ENCODE measurements around the gene PACSIN2. TPM values are rescaled to one million over a fixed set of nuclear protein-coding genes. Genes with fewer than 3 reads are reported as not detected.
"Not testable (repeated sequence)": the region's sequence is repeated elsewhere in the genome, so short reads cannot be mapped to it uniquely, and the experiment has no call there.

PACSIN2 gene
- total RNA-seq, 2 experiments from 2014 or later = 33.5 to 35.7 TPM

- Mint-ChIP-seq H3K27me3 (no peaks in the 10 kb centered on the region), H3K4me1 (ENCODE audit: low read depth) (peaks cover 62% of the 10 kb centered on the region), H3K27ac (peak overlapping the region; percentile 83), H3K36me3 (ENCODE audit: low read depth) (peaks cover 8% of the 10 kb centered on the region), H3K9me3 (no peaks in the 10 kb centered on the region), H3K4me3 (peak overlapping the region; percentile 1)
- ATAC-seq = peak; percentile 90
- peak; percentile 72 for DNase-seq
- TF ChIP-seq CTCF (IDR thresholded peaks at IDR 0.05) = no peak
- CTCF ChIA-PET = interaction anchor here (1.5 kb wide), 1 partner anchor 36 kb away, joined by 6 read pairs; no protein-coding TSS in a partner anchor
- intact Hi-C loops (cut with micrococcal nuclease) = loop anchor here (1.0 kb wide), 1 partner anchor 102 kb away; no protein-coding TSS in a partner anchor
- POLR2A ChIA-PET = interaction anchor here (0.8 to 1.6 kb wide), 5 partner anchors 19 to 165 kb away, joined by 3 to 8 read pairs (median 4); partner anchors contain the start of gene PACSIN2
Observed at GRCh38 chr22:42964994-42965699, 49.8 kb downstream of the PACSIN2 start.

- Mint-ChIP-seq H3K27ac (no peak overlapping the region), H3K36me3 (ENCODE audit: low read depth) (peaks cover 7% of the 10 kb centered on the region), H3K4me3 (no peak overlapping the region), H3K27me3 (no peaks in the 10 kb centered on the region), H3K4me1 (ENCODE audit: low read depth) (peaks cover 70% of the 10 kb centered on the region), H3K9me3 (no peaks in the 10 kb centered on the region)
- ChIA-PET CTCF (interaction anchor here (1.1 kb wide), 1 partner anchor 71 kb away, joined by 3 read pairs; no protein-coding TSS in a partner anchor), POLR2A (interaction anchor here (0.9 to 1.0 kb wide), 2 partner anchors 10 to 52 kb away, joined by 3 read pairs; partner anchors contain the start of gene PACSIN2)
- TF ChIP-seq CTCF (IDR thresholded peaks at IDR 0.05) = no peak
- intact Hi-C loops (cut with micrococcal nuclease) = no loop called here
- DNase-seq (no peak), ATAC-seq (no peak)
Observed at GRCh38 chr22:42963231-42963595, 51.7 kb downstream of the PACSIN2 start.

- POLR2A ChIA-PET = interaction anchor here (1.0 kb wide), 1 partner anchor 9 kb away, joined by 3 read pairs; no protein-coding TSS in a partner anchor
- CTCF ChIA-PET = interaction anchor here (1.1 kb wide), 1 partner anchor 71 kb away, joined by 3 read pairs; no protein-coding TSS in a partner anchor
- Mint-ChIP-seq H3K27me3 (no peaks in the 10 kb centered on the region), H3K36me3 (ENCODE audit: low read depth) (peaks cover 7% of the 10 kb centered on the region), H3K27ac (no peak overlapping the region), H3K4me3 (no peak overlapping the region), H3K4me1 (ENCODE audit: low read depth) (peaks cover 75% of the 10 kb centered on the region), H3K9me3 (no peaks in the 10 kb centered on the region)
- intact Hi-C loops (cut with micrococcal nuclease) = no loop called here
- no peak for DNase-seq
- no peak for ATAC-seq
- TF ChIP-seq CTCF (IDR thresholded peaks at IDR 0.05) = no peak
Observed at GRCh38 chr22:42962295-42963230, 52.4 kb downstream of the PACSIN2 start.

GRCh38 chr22:42961810-42962209 is 53.1 kb downstream of the PACSIN2 start:
- POLR2A ChIA-PET = no interaction called here
- CTCF ChIA-PET = no interaction called here
- TF ChIP-seq CTCF (IDR thresholded peaks at IDR 0.05) = no peak
- ATAC-seq = no peak
- Mint-ChIP-seq H3K9me3 (no peaks in the 10 kb centered on the region), H3K4me1 (ENCODE audit: low read depth) (peaks cover 75% of the 10 kb centered on the region), H3K27ac (no peak overlapping the region), H3K4me3 (no peak overlapping the region), H3K27me3 (no peaks in the 10 kb centered on the region), H3K36me3 (ENCODE audit: low read depth) (peaks cover 7% of the 10 kb centered on the region)
- DNase-seq = no peak
- intact Hi-C loops (cut with micrococcal nuclease) = no loop called here

- H3K9me3 Mint-ChIP-seq; H3K27ac Mint-ChIP-seq; CTCF ChIA-PET; intact Hi-C loops (cut with micrococcal nuclease); H3K36me3 Mint-ChIP-seq (ENCODE audit: low read depth); POLR2A ChIA-PET; ATAC-seq; H3K4me3 Mint-ChIP-seq; DNase-seq; H3K27me3 Mint-ChIP-seq: not testable (repeated sequence)
- H3K4me1 Mint-ChIP-seq (ENCODE audit: low read depth) = peaks cover 71% of the 10 kb centered on the region
Observed at GRCh38 chr22:42961400-42961690, 53.6 kb downstream of the PACSIN2 start.
